Measurements from ENCODE around the gene C15orf40. TPM values are rescaled to one million over a fixed set of nuclear protein-coding genes. Genes with fewer than 3 reads are reported as not detected.
"Not testable (repeated sequence)": the region's sequence is repeated elsewhere in the genome, so short reads cannot be mapped to it uniquely, and the experiment has no call there.

Gene C15orf40
- total RNA-seq, 2 donors from 2014 or later, result 15.4 to 22.1 TPM

GRCh38 chr15:83046558-83047127 is 35.2 kb upstream of the C15orf40 start:
- DNase-seq (ENCODE audit: low spot score), result no peak
- 38% methylated on average over 3 of the region's 3 CpGs for WGBS
- Histone ChIP-seq H3K36me3 (no peaks in the 10 kb centered on the region), H3K27ac (no peak overlapping the region), H3K4me3 (no peak overlapping the region), H3K27me3 (replicated peaks; ENCODE audit: insufficient read depth) (no peaks in the 10 kb centered on the region), H3K9me3 (no peaks in the 10 kb centered on the region), H3K4me1 (replicated peaks) (no peaks in the 10 kb centered on the region)
- intact Hi-C loops (cut with DNase I), result no loop called here
- TF ChIP-seq, protein P1, sequence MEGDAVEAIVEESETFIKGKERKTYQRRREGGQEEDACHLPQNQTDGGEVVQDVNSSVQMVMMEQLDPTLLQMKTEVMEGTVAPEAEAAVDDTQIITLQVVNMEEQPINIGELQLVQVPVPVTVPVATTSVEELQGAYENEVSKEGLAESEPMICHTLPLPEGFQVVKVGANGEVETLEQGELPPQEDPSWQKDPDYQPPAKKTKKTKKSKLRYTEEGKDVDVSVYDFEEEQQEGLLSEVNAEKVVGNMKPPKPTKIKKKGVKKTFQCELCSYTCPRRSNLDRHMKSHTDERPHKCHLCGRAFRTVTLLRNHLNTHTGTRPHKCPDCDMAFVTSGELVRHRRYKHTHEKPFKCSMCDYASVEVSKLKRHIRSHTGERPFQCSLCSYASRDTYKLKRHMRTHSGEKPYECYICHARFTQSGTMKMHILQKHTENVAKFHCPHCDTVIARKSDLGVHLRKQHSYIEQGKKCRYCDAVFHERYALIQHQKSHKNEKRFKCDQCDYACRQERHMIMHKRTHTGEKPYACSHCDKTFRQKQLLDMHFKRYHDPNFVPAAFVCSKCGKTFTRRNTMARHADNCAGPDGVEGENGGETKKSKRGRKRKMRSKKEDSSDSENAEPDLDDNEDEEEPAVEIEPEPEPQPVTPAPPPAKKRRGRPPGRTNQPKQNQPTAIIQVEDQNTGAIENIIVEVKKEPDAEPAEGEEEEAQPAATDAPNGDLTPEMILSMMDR (IDR thresholded peaks at IDR 0.05), result no peak
- no peak for TF ChIP-seq POLR2AphosphoS5 (IDR thresholded peaks at IDR 0.05)
- no peak for TF ChIP-seq POLR2A (IDR thresholded peaks at IDR 0.05)

- 95% methylated on average over 12 of the region's 12 CpGs for WGBS
- Histone ChIP-seq H3K36me3 (no peaks in the 10 kb centered on the region), H3K27me3 (replicated peaks; ENCODE audit: insufficient read depth) (no peaks in the 10 kb centered on the region), H3K4me1 (replicated peaks) (no peaks in the 10 kb centered on the region), H3K4me3 (no peak overlapping the region), H3K9me3 (no peaks in the 10 kb centered on the region), H3K27ac (no peak overlapping the region)
- no peak for TF ChIP-seq POLR2A (IDR thresholded peaks at IDR 0.05)
- TF ChIP-seq, protein P1 (IDR thresholded peaks at IDR 0.05), result no peak
- TF ChIP-seq POLR2AphosphoS5 (IDR thresholded peaks at IDR 0.05), result no peak
- intact Hi-C loops (cut with DNase I), result no loop called here
- no peak for DNase-seq (ENCODE audit: low spot score)
Observed at GRCh38 chr15:83044156-83044555, 32.7 kb upstream of the C15orf40 start.

DNA sequence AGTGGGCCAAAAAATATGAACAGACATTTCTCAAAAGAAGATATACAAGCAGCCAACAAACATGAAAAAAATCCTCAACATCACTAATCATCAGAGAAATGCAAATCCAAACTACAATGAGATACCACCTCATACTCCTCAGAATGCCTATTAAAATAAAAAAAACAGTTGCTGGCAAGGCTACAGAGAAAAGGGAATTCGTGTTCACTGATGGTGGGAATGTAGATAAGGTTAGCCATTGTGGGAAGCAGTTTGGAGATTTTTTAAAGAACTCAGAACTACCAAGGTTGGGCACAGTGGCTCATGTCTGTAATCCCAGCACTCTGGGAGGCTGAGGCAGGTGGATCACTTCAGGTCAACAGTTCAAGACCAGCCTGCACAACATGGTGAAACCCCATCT is 27.8 kb upstream of the C15orf40 start:
- WGBS, result 7% methylated on average over 1 of the region's 1 CpG
- H3K27me3 ChIP-seq (replicated peaks; ENCODE audit: insufficient read depth), result no peaks in the 10 kb centered on the region
- H3K4me1 ChIP-seq (replicated peaks), result no peaks in the 10 kb centered on the region
- H3K36me3 ChIP-seq, result no peaks in the 10 kb centered on the region
- H3K4me3 ChIP-seq, result no peak overlapping the region
- DNase-seq (ENCODE audit: low spot score), result no peak
- no peaks in the 10 kb centered on the region for H3K9me3 ChIP-seq
- intact Hi-C loops (cut with DNase I), result no loop called here
- no peak for TF ChIP-seq POLR2A (IDR thresholded peaks at IDR 0.05)
- TF ChIP-seq, protein P1 (IDR thresholded peaks at IDR 0.05), result no peak
- no peak for TF ChIP-seq POLR2AphosphoS5 (IDR thresholded peaks at IDR 0.05)
- H3K27ac ChIP-seq, result no peak overlapping the region

DNA sequence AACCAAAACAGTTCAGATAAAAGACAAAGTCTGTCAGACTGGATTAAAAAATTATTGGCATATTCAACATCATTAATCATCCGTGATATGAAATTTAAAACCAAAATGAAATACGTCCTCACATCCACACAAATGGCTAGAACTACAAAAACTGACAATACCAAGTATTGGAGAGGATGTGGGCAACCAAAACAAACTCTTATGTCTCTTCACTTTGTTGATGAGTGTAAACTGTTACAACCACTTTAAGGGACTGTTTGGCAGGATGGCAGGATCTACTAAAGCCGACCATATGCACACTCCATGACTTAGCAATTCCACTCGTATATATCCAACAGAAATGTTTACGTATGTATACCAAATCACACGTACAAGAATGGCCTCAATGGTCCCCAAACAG is 24.8 kb upstream of the C15orf40 start:
- Histone ChIP-seq H3K27ac (no peak overlapping the region), H3K36me3 (no peaks in the 10 kb centered on the region), H3K4me1 (replicated peaks) (no peaks in the 10 kb centered on the region), H3K4me3 (no peak overlapping the region), H3K27me3 (replicated peaks; ENCODE audit: insufficient read depth) (no peaks in the 10 kb centered on the region), H3K9me3 (no peaks in the 10 kb centered on the region)
- 95% methylated on average over 6 of the region's 6 CpGs for WGBS
- intact Hi-C loops (cut with DNase I), result no loop called here
- DNase-seq (ENCODE audit: low spot score), result no peak
- TF ChIP-seq POLR2A (IDR thresholded peaks at IDR 0.05) (no peak), POLR2AphosphoS5 (IDR thresholded peaks at IDR 0.05) (no peak)
- TF ChIP-seq, protein P1 (IDR thresholded peaks at IDR 0.05), result no peak

DNA sequence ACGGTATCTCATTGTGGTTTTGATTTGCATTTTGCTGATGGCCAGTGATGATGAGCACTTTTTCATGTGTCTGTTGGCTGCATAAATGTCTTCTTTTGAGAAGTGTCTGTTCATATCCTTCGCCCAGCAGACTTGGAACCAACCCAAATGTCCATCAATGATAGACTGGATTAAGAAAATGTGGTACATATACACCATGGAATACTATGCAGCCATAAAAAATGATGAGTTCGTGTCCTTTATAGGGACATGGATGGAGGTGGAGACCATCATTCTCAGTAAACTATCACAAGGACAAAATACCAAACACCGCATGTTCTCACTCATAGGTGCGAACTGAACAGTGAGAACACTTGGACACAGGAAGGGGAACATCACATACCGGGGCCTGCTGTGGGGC is 19.8 kb upstream of the C15orf40 start:
- H3K36me3 ChIP-seq; H3K27me3 ChIP-seq (replicated peaks; ENCODE audit: insufficient read depth); intact Hi-C loops (cut with DNase I); H3K27ac ChIP-seq; H3K4me3 ChIP-seq; H3K4me1 ChIP-seq (replicated peaks); DNase-seq (ENCODE audit: low spot score); H3K9me3 ChIP-seq: not testable (repeated sequence)
- 97% methylated on average over 6 of the region's 6 CpGs for WGBS
